GM12878 (cell line): ENCODE results near the gene SLC38A7.

ENCODE experiments used
- EP300 ChIP-seq, 2 experiments: fragments of 150-350 bp in 1 of 2; IDR thresholded peaks; 2 replicates each; pipeline ENCODE4 v1.6.1; 2011 to 2012; ENCODE audit warnings: low read depth in 2 of 2, low read length in 2 of 2, borderline replicate concordance in 1 of 2, improper control_type of control experiment in 1 of 2, inconsistent platforms in 1 of 2; ENCODE audit not compliant: control insufficient read depth in 1 of 2
- MXI1 ChIP-seq: fragments of 150-350 bp; IDR thresholded peaks from 2 replicates; pipeline ENCODE4 v1.6.1; 2011; ENCODE audit warnings: low read depth, mild to moderate bottlenecking, inconsistent platforms, low read length, improper control_type of control experiment
- MYC ChIP-seq: IDR thresholded peaks from 2 replicates; pipeline ENCODE4 v1.6.1; 2011; ENCODE audit warnings: mild to moderate bottlenecking, low read length, moderate library complexity, inconsistent platforms; ENCODE audit not compliant: insufficient read depth, insufficient replicate concordance, insufficient read length, severe bottlenecking
- NR2C2 ChIP-seq: IDR thresholded peaks from 2 replicates; pipeline ENCODE4 v1.6.1; 2011; ENCODE audit warnings: borderline replicate concordance, low read depth; ENCODE audit not compliant: control insufficient read depth, insufficient read length
- NRF1 ChIP-seq: conservative IDR thresholded peaks from 2 replicates; pipeline ENCODE4 v1.6.1; 2011; ENCODE audit warnings: mild to moderate bottlenecking, low read depth, low read length, improper control_type of control experiment
- PBX3 ChIP-seq: IDR thresholded peaks from 2 replicates; pipeline ENCODE4 v1.6.1; 2011; ENCODE audit warnings: mild to moderate bottlenecking, low read depth, low read length, moderate library complexity; ENCODE audit not compliant: insufficient replicate concordance
- PKNOX1 ChIP-seq: fragments of 450-650 bp; IDR thresholded peaks from 2 replicates; pipeline ENCODE4 v1.6.1; 2016; ENCODE audit warnings: mild to moderate bottlenecking
- POLR2AphosphoS5 ChIP-seq: IDR thresholded peaks from 2 replicates; pipeline ENCODE4 v1.6.1; 2011; ENCODE audit warnings: mild to moderate bottlenecking, low read length, inconsistent platforms
- RAD21 ChIP-seq: IDR thresholded peaks from 2 replicates; pipeline ENCODE4 v1.6.1; 2011; ENCODE audit warnings: mild to moderate bottlenecking, low read depth, low read length, moderate library complexity; ENCODE audit not compliant: insufficient read depth
- TF ChIP-seq, protein P1 (sequence below), 3 experiments: IDR thresholded peaks in 2 of 3; conservative IDR thresholded peaks in 1 of 3; 2 replicates each; pipeline ENCODE4 v1.5.1; 2011; ENCODE audit warnings: low read depth in 3 of 3, low read length in 3 of 3, mild to moderate bottlenecking in 3 of 3, control low read depth in 2 of 3, moderate library complexity in 2 of 3, inconsistent platforms in 1 of 3, mixed read lengths in 1 of 3; ENCODE audit not compliant: control insufficient read depth in 2 of 3, insufficient read depth in 1 of 3; ENCODE audit errors: extremely low read depth in 1 of 3
- TF ChIP-seq, protein P2 (sequence below): fragments of 450-650 bp; IDR thresholded peaks from 2 replicates; pipeline ENCODE4 v1.6.1; 2018; ENCODE audit warnings: borderline replicate concordance, mild to moderate bottlenecking; ENCODE audit not compliant: partially characterized antibody
- TF ChIP-seq, protein P3 (sequence below): IDR thresholded peaks from 2 replicates; pipeline ENCODE4 v1.6.1; 2012; ENCODE audit warnings: low read depth, low read length, improper control_type of control experiment

GRCh38 chr16:58695368-58695767 lies 10.8 kb upstream of the SLC38A7 start:
- TF ChIP-seq NR2C2 (no peak), POLR2AphosphoS5 (no peak), NRF1 (no peak), MYC (no peak), MXI1 (no peak), PBX3 (no peak), PKNOX1 (no peak), EP300 (IDR thresholded peaks at IDR 0.05; ENCODE audit: borderline replicate concordance in 1 of 2, control insufficient read depth in 1 of 2, low read depth in 2 of 2, low read length in 2 of 2) (no peak), RAD21 (no peak)
- TF ChIP-seq, protein P1, sequence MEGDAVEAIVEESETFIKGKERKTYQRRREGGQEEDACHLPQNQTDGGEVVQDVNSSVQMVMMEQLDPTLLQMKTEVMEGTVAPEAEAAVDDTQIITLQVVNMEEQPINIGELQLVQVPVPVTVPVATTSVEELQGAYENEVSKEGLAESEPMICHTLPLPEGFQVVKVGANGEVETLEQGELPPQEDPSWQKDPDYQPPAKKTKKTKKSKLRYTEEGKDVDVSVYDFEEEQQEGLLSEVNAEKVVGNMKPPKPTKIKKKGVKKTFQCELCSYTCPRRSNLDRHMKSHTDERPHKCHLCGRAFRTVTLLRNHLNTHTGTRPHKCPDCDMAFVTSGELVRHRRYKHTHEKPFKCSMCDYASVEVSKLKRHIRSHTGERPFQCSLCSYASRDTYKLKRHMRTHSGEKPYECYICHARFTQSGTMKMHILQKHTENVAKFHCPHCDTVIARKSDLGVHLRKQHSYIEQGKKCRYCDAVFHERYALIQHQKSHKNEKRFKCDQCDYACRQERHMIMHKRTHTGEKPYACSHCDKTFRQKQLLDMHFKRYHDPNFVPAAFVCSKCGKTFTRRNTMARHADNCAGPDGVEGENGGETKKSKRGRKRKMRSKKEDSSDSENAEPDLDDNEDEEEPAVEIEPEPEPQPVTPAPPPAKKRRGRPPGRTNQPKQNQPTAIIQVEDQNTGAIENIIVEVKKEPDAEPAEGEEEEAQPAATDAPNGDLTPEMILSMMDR (IDR thresholded peaks at IDR 0.05 in 2 of 3, conservative IDR thresholded peaks at IDR 0.05 in 1 of 3; ENCODE audit: control insufficient read depth in 2 of 3, extremely low read depth in 1 of 3, insufficient read depth in 1 of 3, low read depth in 3 of 3, low read length in 3 of 3): no peak
- TF ChIP-seq, protein P2, sequence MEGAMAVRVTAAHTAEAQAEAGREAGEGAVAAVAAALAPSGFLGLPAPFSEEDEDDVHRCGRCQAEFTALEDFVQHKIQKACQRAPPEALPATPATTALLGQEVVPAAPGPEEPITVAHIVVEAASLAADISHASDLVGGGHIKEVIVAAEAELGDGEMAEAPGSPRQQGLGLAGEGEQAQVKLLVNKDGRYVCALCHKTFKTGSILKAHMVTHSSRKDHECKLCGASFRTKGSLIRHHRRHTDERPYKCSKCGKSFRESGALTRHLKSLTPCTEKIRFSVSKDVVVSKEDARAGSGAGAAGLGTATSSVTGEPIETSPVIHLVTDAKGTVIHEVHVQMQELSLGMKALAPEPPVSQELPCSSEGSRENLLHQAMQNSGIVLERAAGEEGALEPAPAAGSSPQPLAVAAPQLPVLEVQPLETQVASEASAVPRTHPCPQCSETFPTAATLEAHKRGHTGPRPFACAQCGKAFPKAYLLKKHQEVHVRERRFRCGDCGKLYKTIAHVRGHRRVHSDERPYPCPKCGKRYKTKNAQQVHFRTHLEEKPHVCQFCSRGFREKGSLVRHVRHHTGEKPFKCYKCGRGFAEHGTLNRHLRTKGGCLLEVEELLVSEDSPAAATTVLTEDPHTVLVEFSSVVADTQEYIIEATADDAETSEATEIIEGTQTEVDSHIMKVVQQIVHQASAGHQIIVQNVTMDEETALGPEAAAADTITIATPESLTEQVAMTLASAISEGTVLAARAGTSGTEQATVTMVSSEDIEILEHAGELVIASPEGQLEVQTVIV: no peak
- TF ChIP-seq, protein P3, sequence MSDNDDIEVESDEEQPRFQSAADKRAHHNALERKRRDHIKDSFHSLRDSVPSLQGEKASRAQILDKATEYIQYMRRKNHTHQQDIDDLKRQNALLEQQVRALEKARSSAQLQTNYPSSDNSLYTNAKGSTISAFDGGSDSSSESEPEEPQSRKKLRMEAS: no peak
